Liver (tissue), 9 donors: ENCODE results near the gene RELN. TPM values are rescaled to one million over a fixed set of nuclear protein-coding genes. Genes with fewer than 3 reads are reported as not detected.

Experiments
- DNase-seq: peaks from one replicate; pipeline ENCODE4 v3.0.0-alpha.2; 2017; ENCODE audit warnings: low spot score
- H3K27ac ChIP-seq, 2 donors: one replicate each; pipeline ENCODE4 v1.7.0; 2013; ENCODE audit warnings: inconsistent platforms in 2 of 2, low read length in 2 of 2, control low read depth in 1 of 2, low read depth in 1 of 2, mild to moderate bottlenecking in 1 of 2
- H3K27me3 ChIP-seq, 4 donors: one replicate each; pipeline versions ENCODE4 v1.6.1 to v1.7.0; 2013; ENCODE audit warnings: low read length in 3 of 4, inconsistent platforms in 1 of 4, mild to moderate bottlenecking in 1 of 4, moderate library complexity in 1 of 4; ENCODE audit not compliant: control insufficient read depth in 4 of 4, insufficient read depth in 4 of 4
- H3K36me3 ChIP-seq, 4 donors: one replicate each; pipeline versions ENCODE4 v1.6.1 to v1.7.0; 2013; ENCODE audit warnings: low read length in 3 of 4, mild to moderate bottlenecking in 3 of 4, low read depth in 1 of 4, moderate library complexity in 1 of 4; ENCODE audit not compliant: control insufficient read depth in 4 of 4, insufficient read depth in 3 of 4
- H3K4me1 ChIP-seq, 4 donors: one replicate each; pipeline versions ENCODE4 v1.6.1 to v1.7.0; 2013; ENCODE audit warnings: low read length in 3 of 4, mild to moderate bottlenecking in 3 of 4, moderate library complexity in 1 of 4; ENCODE audit not compliant: control insufficient read depth in 4 of 4, insufficient read depth in 4 of 4
- H3K4me3 ChIP-seq, 3 donors: one replicate each; pipeline versions ENCODE4 v1.6.1 to v1.7.0; 2013; ENCODE audit warnings: low read length in 3 of 3, control low read depth in 1 of 3, low read depth in 1 of 3, mild to moderate bottlenecking in 1 of 3
- H3K9ac ChIP-seq, 2 donors: one replicate each; pipeline ENCODE4 v1.7.0; 2013; ENCODE audit warnings: low read length in 2 of 2, mild to moderate bottlenecking in 2 of 2, moderate library complexity in 2 of 2, control low read depth in 1 of 2, low read depth in 1 of 2
- H3K9me3 ChIP-seq, 4 donors: one replicate each; pipeline versions ENCODE4 v1.6.1 to v1.7.0; 2013; ENCODE audit warnings: low read length in 3 of 4; ENCODE audit not compliant: control insufficient read depth in 4 of 4
- EGR1 ChIP-seq, 2 donors: IDR thresholded peaks; 2 replicates each; pipeline ENCODE4 v1.6.1; 2016 to 2018; ENCODE audit warnings: antibody characterized with exemption in 2 of 2, low read depth in 2 of 2
- FOXA1 ChIP-seq: IDR thresholded peaks from 2 replicates; pipeline ENCODE4 v1.6.1; 2016; ENCODE audit warnings: antibody characterized with exemption
- FOXA2 ChIP-seq: IDR thresholded peaks from 2 replicates; pipeline ENCODE4 v1.6.1; 2016; ENCODE audit warnings: antibody characterized with exemption
- GABPA ChIP-seq, 2 donors: IDR thresholded peaks in 1 of 2; conservative IDR thresholded peaks in 1 of 2; 2 replicates each; pipeline ENCODE4 v1.6.1; 2016; ENCODE audit warnings: antibody characterized with exemption in 2 of 2, mild to moderate bottlenecking in 1 of 2, moderate library complexity in 1 of 2
- HNF4A ChIP-seq, 2 donors: conservative IDR thresholded peaks; 2 replicates each; pipeline ENCODE4 v1.6.1; 2016; ENCODE audit warnings: antibody characterized with exemption in 2 of 2, mild to moderate bottlenecking in 2 of 2
- HNF4G ChIP-seq: IDR thresholded peaks from 2 replicates; pipeline ENCODE4 v1.6.1; 2016; ENCODE audit warnings: antibody characterized with exemption
- JUND ChIP-seq, 2 donors: IDR thresholded peaks; 2 replicates each; pipeline ENCODE4 v1.6.1; 2016; ENCODE audit warnings: antibody characterized with exemption in 2 of 2
- NR2F2 ChIP-seq: IDR thresholded peaks from 2 replicates; pipeline ENCODE4 v1.6.1; 2016; ENCODE audit warnings: antibody characterized with exemption
- RAD21 ChIP-seq, 2 donors: IDR thresholded peaks; 2 replicates each; pipeline ENCODE4 v1.6.1; 2016; ENCODE audit warnings: antibody characterized with exemption in 2 of 2, mild to moderate bottlenecking in 2 of 2
- RXRA ChIP-seq, 2 donors: IDR thresholded peaks; 2 replicates each; pipeline ENCODE4 v1.6.1; 2017 to 2018; ENCODE audit warnings: antibody characterized with exemption in 2 of 2, mild to moderate bottlenecking in 1 of 2
- SP1 ChIP-seq: IDR thresholded peaks from 2 replicates; pipeline ENCODE4 v1.6.1; 2018; ENCODE audit warnings: antibody characterized with exemption, mild to moderate bottlenecking
- TAF1 ChIP-seq: conservative IDR thresholded peaks from 2 replicates; pipeline ENCODE4 v1.6.1; 2016; ENCODE audit warnings: antibody characterized with exemption, mild to moderate bottlenecking
- YY1 ChIP-seq: IDR thresholded peaks from 2 replicates; pipeline ENCODE4 v1.6.1; 2016; ENCODE audit warnings: antibody characterized with exemption, mild to moderate bottlenecking
- WGBS: extraction: QIAGEN DNeasy Blood & Tissue Kit; methylation state at CpG from one replicate; pipeline ENCODE4 v1.1.7; 2013; 5-methylcytosine and 5-hydroxymethylcytosine counted together
- polyA plus RNA-seq, 2 donors: library from polyadenylated mRNA; stranded (reverse) in 1 of 2; unstranded in 1 of 2; fragments of 200-250 nt in 1 of 2; fragments of >200 nt in 1 of 2; fragmentation: Nextera tagmentation in 1 of 2; extraction: Ambion mirVana in 1 of 2; gene quantifications; one replicate each; pipeline versions ENCODE4 v1.2.1 to v1.2.3, GENCODE V29; 2013 to 2015
- total RNA-seq, 2 donors: library from RNA; depleted of rRNA; stranded (reverse); fragments of >200 nt; gene quantifications; one replicate each; pipeline ENCODE4 v1.2.3, GENCODE V29; 2014
- TF ChIP-seq, protein P1 (sequence below): IDR thresholded peaks from 2 replicates; pipeline ENCODE4 v1.6.1; 2016; ENCODE audit warnings: antibody characterized with exemption
- TF ChIP-seq, protein P2 (sequence below): fragments of 150-350 bp; IDR thresholded peaks from 2 replicates; pipeline ENCODE4 v1.5.1; 2017; ENCODE audit warnings: improper control_type of control experiment, low read depth, low read length; ENCODE audit not compliant: missing input control
- TF ChIP-seq, protein P3 (sequence below): IDR thresholded peaks from 2 replicates; pipeline ENCODE4 v1.6.1; 2016; ENCODE audit warnings: antibody characterized with exemption, mild to moderate bottlenecking
- TF ChIP-seq, protein P4 (sequence below): IDR thresholded peaks from 2 replicates; pipeline ENCODE4 v1.6.1; 2016; ENCODE audit warnings: antibody characterized with exemption
- TF ChIP-seq, protein P5 (sequence below): IDR thresholded peaks from 2 replicates; pipeline ENCODE4 v1.6.1; 2016; ENCODE audit warnings: antibody characterized with exemption
- donor health status: healthy.
- donor health status: healthy.
- donor health status: healthy.
- donor health status: healthy.
- donor health status: healthy.

RELN gene
- total and polyA plus RNA-seq, 4 donors, result 10.0 to 69.8 (median 28.4) TPM

DNA sequence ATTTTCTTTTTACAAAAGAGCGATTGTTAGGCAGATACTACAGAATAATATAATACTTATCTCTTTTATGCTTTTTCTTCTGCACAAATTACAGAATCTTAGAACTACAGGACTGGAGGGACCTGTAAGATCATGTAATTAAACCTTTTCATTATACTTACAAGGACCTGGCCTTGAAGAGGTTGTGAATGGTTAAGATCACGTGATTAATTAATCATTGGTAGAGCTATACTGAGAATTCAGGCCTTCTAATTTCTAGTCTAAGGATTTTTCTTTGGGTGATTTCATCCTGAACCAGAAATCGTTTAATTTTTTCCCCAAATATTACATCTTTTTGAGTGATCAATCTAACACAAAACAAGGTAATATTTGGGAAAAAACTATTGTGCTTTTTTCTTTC lies 379.7 kb downstream of the RELN start:
- TF ChIP-seq HNF4G (no peak), SP1 (no peak), TAF1 (no peak)
- TF ChIP-seq, protein P1, sequence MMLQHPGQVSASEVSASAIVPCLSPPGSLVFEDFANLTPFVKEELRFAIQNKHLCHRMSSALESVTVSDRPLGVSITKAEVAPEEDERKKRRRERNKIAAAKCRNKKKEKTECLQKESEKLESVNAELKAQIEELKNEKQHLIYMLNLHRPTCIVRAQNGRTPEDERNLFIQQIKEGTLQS, result no peak
- Histone ChIP-seq H3K27me3 (no peaks in the 10 kb centered on the region), H3K4me3 (no peak overlapping the region), H3K27ac (no peak overlapping the region), H3K9me3 (no peaks in the 10 kb centered on the region), H3K36me3 (no peaks in the 10 kb centered on the region), H3K4me1 (no peaks in the 10 kb centered on the region), H3K9ac (no peak overlapping the region)
- WGBS, result 90% methylated on average over 3 of the region's 3 CpGs
- DNase-seq, result no peak

DNA sequence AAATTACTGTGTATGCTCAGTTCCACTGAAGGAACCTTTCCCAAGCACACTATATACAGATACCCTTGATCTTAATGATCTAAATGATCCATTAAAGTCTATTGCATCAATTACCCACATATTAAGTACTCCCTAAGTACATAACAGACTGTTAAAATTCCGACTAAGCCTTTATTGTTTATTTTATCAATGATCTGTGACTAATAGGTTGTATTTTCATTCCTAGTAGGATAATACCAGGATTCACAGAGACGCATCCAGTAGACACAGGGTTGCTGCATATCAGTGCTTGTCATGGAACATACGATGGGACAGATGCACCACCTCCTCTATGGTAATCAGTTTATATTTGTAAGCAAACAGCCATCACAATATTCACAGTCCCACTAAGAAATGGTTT lies 383.8 kb downstream of the RELN start:
- no peaks in the 10 kb centered on the region for H3K9me3 ChIP-seq
- H3K4me1 ChIP-seq, result no peaks in the 10 kb centered on the region
- H3K4me3 ChIP-seq, result no peak overlapping the region
- TF ChIP-seq HNF4A (conservative IDR thresholded peaks at IDR 0.05), result no peak
- TF ChIP-seq RXRA (IDR thresholded peaks at IDR 0.05), result no peak
- no peak for TF ChIP-seq JUND (IDR thresholded peaks at IDR 0.05)
- TF ChIP-seq HNF4G, result no peak
- no peak for TF ChIP-seq YY1
- TF ChIP-seq FOXA1, result no peak
- no peak for TF ChIP-seq RAD21 (IDR thresholded peaks at IDR 0.05)
- H3K36me3 ChIP-seq, result no peaks in the 10 kb centered on the region
- no peaks in the 10 kb centered on the region for H3K27me3 ChIP-seq
- no peak overlapping the region for H3K9ac ChIP-seq
- 84% methylated on average over 3 of the region's 3 CpGs for WGBS
- DNase-seq, result no peak
- H3K27ac ChIP-seq, result no peak overlapping the region

DNA sequence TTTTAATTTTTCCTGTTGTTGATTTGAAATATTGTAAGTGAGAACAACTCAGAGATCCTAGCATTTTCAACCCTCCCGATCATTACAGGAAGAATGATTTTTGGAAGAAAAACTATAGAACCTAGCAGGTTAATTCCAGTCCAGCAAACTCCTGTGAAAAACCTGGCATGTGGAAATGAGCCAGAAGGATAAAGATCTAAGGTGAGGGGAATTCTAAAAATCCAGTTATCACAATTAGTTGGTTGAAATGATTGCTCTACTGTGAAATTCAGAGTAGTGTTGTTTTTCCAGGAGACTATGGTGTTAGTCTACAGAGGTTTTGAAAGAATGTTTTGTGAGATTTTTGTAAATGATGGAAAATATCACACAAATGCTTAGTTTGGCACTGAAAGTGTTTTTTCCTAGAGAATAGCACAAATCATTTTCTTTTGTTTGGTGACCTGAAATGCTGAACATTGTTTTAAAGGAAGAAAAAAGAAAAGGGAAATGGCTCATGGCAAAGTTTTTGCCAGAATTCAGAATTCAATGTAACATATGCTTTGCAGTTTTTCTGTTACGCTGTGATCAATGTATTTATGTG lies 391.0 kb downstream of the RELN start:
- H3K36me3 ChIP-seq, result no peaks in the 10 kb centered on the region
- H3K27me3 ChIP-seq, result no peaks in the 10 kb centered on the region
- H3K27ac ChIP-seq, result no peak overlapping the region
- TF ChIP-seq RAD21 (IDR thresholded peaks at IDR 0.05) (no peak), TAF1 (no peak), EGR1 (IDR thresholded peaks at IDR 0.05; ENCODE audit: low read depth in 2 of 2) (no peak), YY1 (no peak), FOXA1 (no peak), GABPA (IDR thresholded peaks at IDR 0.05 in 1 of 2, conservative IDR thresholded peaks at IDR 0.05 in 1 of 2) (no peak), NR2F2 (no peak), SP1 (no peak), HNF4A (conservative IDR thresholded peaks at IDR 0.05) (no peak), JUND (IDR thresholded peaks at IDR 0.05) (no peak), FOXA2 (no peak), RXRA (IDR thresholded peaks at IDR 0.05) (no peak)
- TF ChIP-seq, protein P2, sequence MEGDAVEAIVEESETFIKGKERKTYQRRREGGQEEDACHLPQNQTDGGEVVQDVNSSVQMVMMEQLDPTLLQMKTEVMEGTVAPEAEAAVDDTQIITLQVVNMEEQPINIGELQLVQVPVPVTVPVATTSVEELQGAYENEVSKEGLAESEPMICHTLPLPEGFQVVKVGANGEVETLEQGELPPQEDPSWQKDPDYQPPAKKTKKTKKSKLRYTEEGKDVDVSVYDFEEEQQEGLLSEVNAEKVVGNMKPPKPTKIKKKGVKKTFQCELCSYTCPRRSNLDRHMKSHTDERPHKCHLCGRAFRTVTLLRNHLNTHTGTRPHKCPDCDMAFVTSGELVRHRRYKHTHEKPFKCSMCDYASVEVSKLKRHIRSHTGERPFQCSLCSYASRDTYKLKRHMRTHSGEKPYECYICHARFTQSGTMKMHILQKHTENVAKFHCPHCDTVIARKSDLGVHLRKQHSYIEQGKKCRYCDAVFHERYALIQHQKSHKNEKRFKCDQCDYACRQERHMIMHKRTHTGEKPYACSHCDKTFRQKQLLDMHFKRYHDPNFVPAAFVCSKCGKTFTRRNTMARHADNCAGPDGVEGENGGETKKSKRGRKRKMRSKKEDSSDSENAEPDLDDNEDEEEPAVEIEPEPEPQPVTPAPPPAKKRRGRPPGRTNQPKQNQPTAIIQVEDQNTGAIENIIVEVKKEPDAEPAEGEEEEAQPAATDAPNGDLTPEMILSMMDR, result no peak
- TF ChIP-seq, protein P1, result no peak
- TF ChIP-seq, protein P3, sequence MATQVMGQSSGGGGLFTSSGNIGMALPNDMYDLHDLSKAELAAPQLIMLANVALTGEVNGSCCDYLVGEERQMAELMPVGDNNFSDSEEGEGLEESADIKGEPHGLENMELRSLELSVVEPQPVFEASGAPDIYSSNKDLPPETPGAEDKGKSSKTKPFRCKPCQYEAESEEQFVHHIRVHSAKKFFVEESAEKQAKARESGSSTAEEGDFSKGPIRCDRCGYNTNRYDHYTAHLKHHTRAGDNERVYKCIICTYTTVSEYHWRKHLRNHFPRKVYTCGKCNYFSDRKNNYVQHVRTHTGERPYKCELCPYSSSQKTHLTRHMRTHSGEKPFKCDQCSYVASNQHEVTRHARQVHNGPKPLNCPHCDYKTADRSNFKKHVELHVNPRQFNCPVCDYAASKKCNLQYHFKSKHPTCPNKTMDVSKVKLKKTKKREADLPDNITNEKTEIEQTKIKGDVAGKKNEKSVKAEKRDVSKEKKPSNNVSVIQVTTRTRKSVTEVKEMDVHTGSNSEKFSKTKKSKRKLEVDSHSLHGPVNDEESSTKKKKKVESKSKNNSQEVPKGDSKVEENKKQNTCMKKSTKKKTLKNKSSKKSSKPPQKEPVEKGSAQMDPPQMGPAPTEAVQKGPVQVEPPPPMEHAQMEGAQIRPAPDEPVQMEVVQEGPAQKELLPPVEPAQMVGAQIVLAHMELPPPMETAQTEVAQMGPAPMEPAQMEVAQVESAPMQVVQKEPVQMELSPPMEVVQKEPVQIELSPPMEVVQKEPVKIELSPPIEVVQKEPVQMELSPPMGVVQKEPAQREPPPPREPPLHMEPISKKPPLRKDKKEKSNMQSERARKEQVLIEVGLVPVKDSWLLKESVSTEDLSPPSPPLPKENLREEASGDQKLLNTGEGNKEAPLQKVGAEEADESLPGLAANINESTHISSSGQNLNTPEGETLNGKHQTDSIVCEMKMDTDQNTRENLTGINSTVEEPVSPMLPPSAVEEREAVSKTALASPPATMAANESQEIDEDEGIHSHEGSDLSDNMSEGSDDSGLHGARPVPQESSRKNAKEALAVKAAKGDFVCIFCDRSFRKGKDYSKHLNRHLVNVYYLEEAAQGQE, result no peak
- TF ChIP-seq, protein P4, sequence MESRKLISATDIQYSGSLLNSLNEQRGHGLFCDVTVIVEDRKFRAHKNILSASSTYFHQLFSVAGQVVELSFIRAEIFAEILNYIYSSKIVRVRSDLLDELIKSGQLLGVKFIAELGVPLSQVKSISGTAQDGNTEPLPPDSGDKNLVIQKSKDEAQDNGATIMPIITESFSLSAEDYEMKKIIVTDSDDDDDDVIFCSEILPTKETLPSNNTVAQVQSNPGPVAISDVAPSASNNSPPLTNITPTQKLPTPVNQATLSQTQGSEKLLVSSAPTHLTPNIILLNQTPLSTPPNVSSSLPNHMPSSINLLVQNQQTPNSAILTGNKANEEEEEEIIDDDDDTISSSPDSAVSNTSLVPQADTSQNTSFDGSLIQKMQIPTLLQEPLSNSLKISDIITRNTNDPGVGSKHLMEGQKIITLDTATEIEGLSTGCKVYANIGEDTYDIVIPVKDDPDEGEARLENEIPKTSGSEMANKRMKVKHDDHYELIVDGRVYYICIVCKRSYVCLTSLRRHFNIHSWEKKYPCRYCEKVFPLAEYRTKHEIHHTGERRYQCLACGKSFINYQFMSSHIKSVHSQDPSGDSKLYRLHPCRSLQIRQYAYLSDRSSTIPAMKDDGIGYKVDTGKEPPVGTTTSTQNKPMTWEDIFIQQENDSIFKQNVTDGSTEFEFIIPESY, result no peak
- TF ChIP-seq, protein P5, sequence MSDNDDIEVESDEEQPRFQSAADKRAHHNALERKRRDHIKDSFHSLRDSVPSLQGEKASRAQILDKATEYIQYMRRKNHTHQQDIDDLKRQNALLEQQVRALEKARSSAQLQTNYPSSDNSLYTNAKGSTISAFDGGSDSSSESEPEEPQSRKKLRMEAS, result no peak
- no peaks in the 10 kb centered on the region for H3K9me3 ChIP-seq
- no peak overlapping the region for H3K4me3 ChIP-seq
- 85% methylated on average over 2 of the region's 2 CpGs for WGBS
- DNase-seq, result no peak
- no peaks in the 10 kb centered on the region for H3K4me1 ChIP-seq
- H3K9ac ChIP-seq, result no peak overlapping the region
